Erythroblast (primary cell): ENCODE measurements around the gene NPSR1.
"Not testable (repeated sequence)": the region's sequence is repeated elsewhere in the genome, so short reads cannot be mapped to it uniquely, and the experiment has no call there.

Experiments used
- DNase-seq, 2 experiments: peaks; one replicate each; lab custom pipeline; 2025; lab: John Stamatoyannopoulos, UW
- GATA1 ChIP-seq: IDR thresholded peaks from 2 replicates; pipeline ENCODE4 v1.6.1; 2011; ENCODE audit warnings: low read depth, mild to moderate bottlenecking, control low read depth, low read length, moderate library complexity
- POLR2A ChIP-seq: IDR thresholded peaks from 2 replicates; pipeline ENCODE4 v1.6.1; 2011; ENCODE audit warnings: mild to moderate bottlenecking, low read length

NPSR1 gene

GRCh38 chr7:34758111-34758601 lies 100.1 kb downstream of the NPSR1 start:
- no peak for DNase-seq
- TF ChIP-seq POLR2A (no peak), GATA1 (no peak)

- no peak for TF ChIP-seq POLR2A
- no peak for TF ChIP-seq GATA1
- DNase-seq = peak; percentile 11 to 38
These were observed 101.6 kb downstream of the NPSR1 start for GRCh38 chr7:34759477-34760125.

- TF ChIP-seq POLR2A (no peak), GATA1 (no peak)
- DNase-seq = no peak
These were observed 102.3 kb downstream of the NPSR1 start for GRCh38 chr7:34760271-34760670.

GRCh38 chr7:34761206-34761605 lies 103.2 kb downstream of the NPSR1 start:
- no peak for TF ChIP-seq POLR2A
- no peak for TF ChIP-seq GATA1
- no peak for DNase-seq

GRCh38 chr7:34761627-34762026 lies 103.6 kb downstream of the NPSR1 start:
- no peak for DNase-seq
- TF ChIP-seq GATA1 (no peak), POLR2A (no peak)

GRCh38 chr7:34762764-34763163 lies 104.7 kb downstream of the NPSR1 start:
- TF ChIP-seq POLR2A (no peak), GATA1 (no peak)
- no peak for DNase-seq

GRCh38 chr7:34772296-34772938 lies 114.4 kb downstream of the NPSR1 start:
- no peak for TF ChIP-seq POLR2A
- TF ChIP-seq GATA1 = no peak
- no peak for DNase-seq

- DNase-seq = no peak
- TF ChIP-seq GATA1 = no peak
- TF ChIP-seq POLR2A = no peak
These were observed 118.8 kb downstream of the NPSR1 start for GRCh38 chr7:34776748-34777358.

GRCh38 chr7:34780546-34780945 lies 122.5 kb downstream of the NPSR1 start:
- no peak for DNase-seq
- TF ChIP-seq POLR2A (no peak), GATA1 (no peak)

- DNase-seq = no peak
- TF ChIP-seq POLR2A (no peak), GATA1 (no peak)
These were observed 129.6 kb downstream of the NPSR1 start for GRCh38 chr7:34787586-34787985.

GRCh38 chr7:34806831-34807230 lies 148.8 kb downstream of the NPSR1 start:
- no peak for TF ChIP-seq POLR2A
- TF ChIP-seq GATA1 = no peak

GRCh38 chr7:34807548-34808340 lies 149.7 kb downstream of the NPSR1 start:
- no peak for TF ChIP-seq POLR2A
- DNase-seq = no peak

More at GRCh38 chr7:34806831-34807230, 148.8 kb downstream of the NPSR1 start:
- DNase-seq = no peak

- not testable (repeated sequence) for DNase-seq
These were observed 156.3 kb downstream of the NPSR1 start for GRCh38 chr7:34814203-34814842.
